ENCODE results near the gene TP53BP2.

DNA sequence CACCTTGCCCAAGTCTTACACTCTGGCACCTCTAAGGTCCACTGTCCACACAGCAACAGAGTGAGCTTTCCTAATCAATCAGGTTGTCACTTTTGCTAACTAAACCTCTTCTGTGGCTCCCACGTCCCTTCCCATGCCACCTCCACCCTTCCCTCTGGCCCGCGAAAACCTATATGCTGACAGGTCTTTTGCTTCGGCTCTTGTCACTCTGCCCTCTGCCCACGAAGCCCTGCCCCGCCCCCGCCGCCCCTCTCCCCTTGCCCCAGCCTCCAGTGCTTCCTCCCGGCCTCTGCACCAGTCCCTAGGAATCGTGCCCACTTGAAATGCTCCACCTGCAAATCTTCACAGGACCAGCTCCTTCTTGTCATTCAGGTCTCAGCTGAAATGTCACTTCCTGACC lies 8.1 kb downstream of the TP53BP2 start:
- TF ChIP-seq GATA3 (IDR thresholded peaks at IDR 0.05; ENCODE audit: low read depth, low read length) (no peak), GATA2 (IDR thresholded peaks at IDR 0.05; ENCODE audit: low read depth, low read length) (no peak)

Data from SH-SY5Y (cell line).